Aorta (tissue), 5 donors: Measurements from ENCODE around the gene MAVS. TPM values are rescaled to one million over a fixed set of nuclear protein-coding genes. Genes with fewer than 3 reads are reported as not detected.

Experiments
- ATAC-seq: fragments of 200-7000 bp; cut with Tn5 transposase; one replicate; pipeline ENCODE4 v1.9.1; 2022; ENCODE audit warnings: moderate library complexity; ENCODE audit not compliant: low FRiP score
- DNase-seq, 2 donors: peaks; one replicate each; pipeline ENCODE4 v3.0.0-alpha.2; 2020
- H3K27ac ChIP-seq, 2 donors: one replicate each; pipeline ENCODE4 v1.5.1; 2013; ENCODE audit warnings: low read length in 2 of 2, mild to moderate bottlenecking in 2 of 2, moderate library complexity in 2 of 2, control low read depth in 1 of 2, inconsistent platforms in 1 of 2, low read depth in 1 of 2
- H3K27me3 ChIP-seq, 2 donors: one replicate each; pipeline ENCODE4 v1.6.1; 2013; ENCODE audit warnings: control low read depth in 1 of 2, low read length in 1 of 2, mild to moderate bottlenecking in 1 of 2, moderate library complexity in 1 of 2; ENCODE audit not compliant: insufficient read depth in 2 of 2, control insufficient read depth in 1 of 2
- H3K36me3 ChIP-seq, 2 donors: one replicate each; pipeline ENCODE4 v1.6.1; 2013; ENCODE audit warnings: control low read depth in 1 of 2, low read length in 1 of 2, mild to moderate bottlenecking in 1 of 2; ENCODE audit not compliant: insufficient read depth in 2 of 2, control insufficient read depth in 1 of 2
- H3K4me1 ChIP-seq, 2 donors: one replicate each; pipeline ENCODE4 v1.6.1; 2013; ENCODE audit warnings: low read length in 2 of 2, control low read depth in 1 of 2, mild to moderate bottlenecking in 1 of 2, moderate library complexity in 1 of 2; ENCODE audit not compliant: insufficient read depth in 2 of 2, control insufficient read depth in 1 of 2
- H3K4me3 ChIP-seq, 2 donors: one replicate each; pipeline ENCODE4 v1.5.1; 2013; ENCODE audit warnings: low read length in 2 of 2, control low read depth in 1 of 2, mild to moderate bottlenecking in 1 of 2
- H3K9me3 ChIP-seq: one replicate; pipeline ENCODE4 v1.6.1; 2013; ENCODE audit warnings: mild to moderate bottlenecking, low read length; ENCODE audit not compliant: control insufficient read depth
- WGBS, 2 donors: extraction: QIAGEN DNeasy Blood & Tissue Kit; methylation state at CpG; one replicate each; pipeline ENCODE4 v1.1.7; 2013; 5-methylcytosine and 5-hydroxymethylcytosine counted together
- intact Hi-C, 2 donors: fragments of 100-400 bp; cut with DNase I; formaldehyde crosslinking; loops; one replicate each; pipeline versions ENCODE4 v1.14.2 to v1.15.0; 2022
- microRNA-seq, 2 donors: library from miRNA; unstranded; fragments of <30 nt; microRNA quantifications; one replicate each; pipeline ENCODE4 v1.2.0, GENCODE V29; 2020
- polyA plus RNA-seq, 2 donors: library from polyadenylated mRNA; stranded (reverse); fragments of 200-250 nt; gene quantifications; one replicate each; pipeline ENCODE4 v1.2.3, GENCODE V29; 2013
- total RNA-seq, 2 donors: library from RNA; stranded (reverse); fragmentation: NEBNext Ultra II Directional; extraction: Animal tissue kit (Norgen Biotek cat#: 25700); gene quantifications; one replicate each; pipeline ENCODE4 v1.2.1, GENCODE V29; 2021
- donor health status: healthy with polysubstance abuse.
- donor health status: Bipolar disorder and iron deficiency.
- donor health status: DM: no; HTN: no; CAD: no.
- donor health status: DM: no; HTN: no; CAD: no.
- donor health status: DM: yes; HTN: yes; CAD: no.

MAVS gene
- total and polyA plus RNA-seq, 4 donors: 11.1 to 36.1 (median 24.0) TPM

GRCh38 chr20:3924304-3925112 lies 77.9 kb downstream of the MAVS start:
- intact Hi-C loops: no loop called here

GRCh38 chr20:3925113-3925695 lies 78.6 kb downstream of the MAVS start:
- no peaks in the 10 kb centered on the region for H3K4me1 ChIP-seq
- no peaks in the 10 kb centered on the region for H3K9me3 ChIP-seq
- no peak overlapping the region for H3K27ac ChIP-seq
- DNase-seq (peak in 1 of 2 donors; percentile 34), ATAC-seq (no peak)
- H3K4me3 ChIP-seq: no peak overlapping the region
- no peaks in the 10 kb centered on the region for H3K27me3 ChIP-seq
- intact Hi-C loops: no loop called here
- peaks cover 0 to 2% of the 10 kb centered on the region in 2 donors for H3K36me3 ChIP-seq
- WGBS, 2 donors: 90 to 92% methylated on average over 11 of the region's 11 CpGs

More at GRCh38 chr20:3924304-3925112, 77.9 kb downstream of the MAVS start:
- Histone ChIP-seq H3K4me3 (no peak overlapping the region), H3K9me3 (no peaks in the 10 kb centered on the region), H3K4me1 (no peaks in the 10 kb centered on the region), H3K27ac (no peak overlapping the region), H3K27me3 (no peaks in the 10 kb centered on the region), H3K36me3 (peaks cover 0 to 2% of the 10 kb centered on the region in 2 donors)
- DNase-seq (peak in 1 of 2 donors; percentile 77), ATAC-seq (no peak)
- 67 to 69% methylated on average over 12 to 13 of the region's 13 CpGs for WGBS, 2 donors

Small RNAs within 50 kb of the gene (microRNA-seq; reads per million reads assigned to microRNA genes)
- gene MIR103A2 (0 to 0.60 reads per million in 2 donors), gene MIR103B2 (0 reads per million in 2 donors)

Other genes starting within 250 kb of the MAVS start
- gene GFRA4, start 183.4 kb upstream of the MAVS start, total RNA-seq: not detected
- gene GFRA4, start 183.4 kb upstream of the MAVS start, polyA plus RNA-seq: not detected
- 10 to 100 TPM; 39.8 to 96.8 TPM for gene ADAM33, start 164.8 kb upstream of the MAVS start, total RNA-seq
- 100 to 1,000 TPM in 1 of 2 donors, 10 to 100 TPM in 1; 36.9 to 352 TPM for gene ADAM33, start 164.8 kb upstream of the MAVS start, polyA plus RNA-seq
- gene SIGLEC1, start 134.2 kb upstream of the MAVS start, total RNA-seq: 10 to 100 TPM; 16.8 to 55.8 TPM
- 1 to 10 TPM; 2.8 to 4.5 TPM for gene SIGLEC1, start 134.2 kb upstream of the MAVS start, polyA plus RNA-seq
- 10 to 100 TPM; 10.8 to 21.2 TPM for gene HSPA12B, start 114.1 kb upstream of the MAVS start, total RNA-seq
- 1 to 10 TPM in 1 of 2 donors, under 1 TPM in 1; 0.25 to 2.3 TPM for gene HSPA12B, start 114.1 kb upstream of the MAVS start, polyA plus RNA-seq
- 10 to 100 TPM; 13.9 to 21.1 TPM for gene ADISSP, start 79.1 kb upstream of the MAVS start, total RNA-seq
- 10 to 100 TPM in 1 of 2 donors, 1 to 10 TPM in 1; 8.5 to 14.0 TPM for gene ADISSP, start 79.1 kb upstream of the MAVS start, polyA plus RNA-seq
- not detected for gene SPEF1, start 65.4 kb upstream of the MAVS start, total RNA-seq
- under 1 TPM in 1 of 2 donors, not detected in 1; 0.90 TPM for gene SPEF1, start 65.4 kb upstream of the MAVS start, polyA plus RNA-seq
- 10 to 100 TPM; 79.7 to 89.4 TPM for gene CENPB, start 60.1 kb upstream of the MAVS start, total RNA-seq
- gene CENPB, start 60.1 kb upstream of the MAVS start, polyA plus RNA-seq: 10 to 100 TPM; 44.7 to 86.8 TPM
- gene CDC25B, start 50.5 kb upstream of the MAVS start, total RNA-seq: 10 to 100 TPM; 29.6 to 56.3 TPM
- 10 to 100 TPM in 1 of 2 donors, 1 to 10 TPM in 1; 9.9 to 87.5 TPM for gene CDC25B, start 50.5 kb upstream of the MAVS start, polyA plus RNA-seq
- gene AP5S1, start 26.3 kb upstream of the MAVS start, total RNA-seq: 10 to 100 TPM in 1 of 2 donors, 1 to 10 TPM in 1; 9.9 to 12.3 TPM
- 1 to 10 TPM; 4.4 to 5.9 TPM for gene AP5S1, start 26.3 kb upstream of the MAVS start, polyA plus RNA-seq
- 10 to 100 TPM; 45.7 to 53.2 TPM for gene PANK2, start 42.6 kb downstream of the MAVS start, total RNA-seq
- 10 to 100 TPM; 21.4 to 45.3 TPM for gene PANK2, start 42.6 kb downstream of the MAVS start, polyA plus RNA-seq
- gene RNF24, start 168.7 kb downstream of the MAVS start, total RNA-seq: 10 to 100 TPM; 44.5 to 57.6 TPM
- gene RNF24, start 168.7 kb downstream of the MAVS start, polyA plus RNA-seq: 10 to 100 TPM in 1 of 2 donors, 1 to 10 TPM in 1; 4.1 to 14.8 TPM